Thoracic aorta (tissue), 2 donors: ENCODE measurements around the gene RPS27A. TPM values are rescaled to one million over a fixed set of nuclear protein-coding genes. Genes with fewer than 3 reads are reported as not detected.
"Not testable (repeated sequence)": the region's sequence is repeated elsewhere in the genome, so short reads cannot be mapped to it uniquely, and the experiment has no call there.

Experiments
- ATAC-seq: fragments of 150-250 bp; one replicate; pipeline ENCODE4 v1.8.0; 2017; ENCODE audit warnings: low read depth; ENCODE audit not compliant: insufficient number of reproducible peaks, low FRiP score
- DNase-seq: peaks from one replicate; pipeline ENCODE4 v3.0.0-alpha.2; 2020; ENCODE audit warnings: low spot score
- H3K27ac ChIP-seq, 2 donors: fragments of 200-600 bp; sonication (generic); 1 replicate in 1 of 2; 2 replicates in 1 of 2; pipeline ENCODE4 v1.5.1; 2016; ENCODE audit warnings: mild to moderate bottlenecking in 2 of 2, moderate library complexity in 2 of 2
- H3K27me3 ChIP-seq: fragments of 200-600 bp; sonication (generic); replicated peaks from 2 replicates; pipeline ENCODE4 v1.6.0; 2016; ENCODE audit warnings: mild to moderate bottlenecking; ENCODE audit not compliant: insufficient read depth
- H3K36me3 ChIP-seq: fragments of 200-600 bp; sonication (generic); one replicate; pipeline ENCODE4 v1.5.1; 2016
- H3K4me1 ChIP-seq, 2 donors: fragments of 200-600 bp; sonication (generic); 1 replicate in 1 of 2; 2 replicates in 1 of 2; pipeline versions ENCODE4 v1.5.1 to v1.6.0; 2016; ENCODE audit warnings: low read depth in 2 of 2, mild to moderate bottlenecking in 1 of 2; ENCODE audit not compliant: control insufficient read depth in 1 of 2
- H3K4me3 ChIP-seq: fragments of 200-600 bp; sonication (generic); 2 replicates; pipeline ENCODE4 v1.5.1; 2016; ENCODE audit warnings: mild to moderate bottlenecking
- H3K9me3 ChIP-seq: fragments of 200-600 bp; sonication (generic); 2 replicates; pipeline ENCODE4 v1.5.1; 2016
- total RNA-seq, 2 donors: library from RNA; depleted of rRNA; stranded (reverse); fragments of >200 nt; gene quantifications; one replicate each; pipeline versions ENCODE4 v1.1.0 to v1.2.3, GENCODE V29; 2016
- TF ChIP-seq, protein P1 (sequence below): fragments of 200-600 bp; sonication (generic); IDR thresholded peaks from one replicate; pipeline ENCODE4 v1.5.1; 2019; ENCODE audit warnings: antibody characterized with exemption

RPS27A gene
- 100 to 1,000 TPM; 786 to 831 TPM for total RNA-seq

GRCh38 chr2:55232084-55232862 lies at the start of gene RPS27A, which contains the start of gene CLHC1:
RPS27A (plus strand) TSS chr2:55232688; CDS start chr2:55232825, 137 bp downstream.
CLHC1 (minus strand) TSS chr2:55232293; CDS start chr2:55222411, 9,882 bp downstream.
- H3K9me3 ChIP-seq = no peaks in the 10 kb centered on the region

DNA sequence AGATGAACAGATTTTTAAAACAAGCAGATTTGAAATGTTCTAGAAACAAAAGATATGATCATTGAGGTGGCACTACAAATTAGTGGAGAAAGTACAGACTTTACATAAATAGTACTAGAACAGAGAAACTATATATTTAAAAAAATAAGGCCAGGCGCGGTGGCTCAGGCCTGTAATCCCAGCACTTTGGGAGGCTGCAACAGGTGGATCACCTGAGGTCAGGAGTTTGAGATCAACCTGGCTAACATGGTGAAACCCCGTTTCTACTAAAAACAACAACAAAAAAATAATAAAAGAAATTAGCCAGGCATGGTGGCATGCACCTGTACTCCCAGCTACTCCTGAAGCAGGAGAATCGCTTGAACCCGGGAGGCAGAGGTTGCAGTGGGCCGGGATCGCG lies 45.7 kb upstream of the RPS27A start:
- H3K4me1 ChIP-seq, H3K27me3 ChIP-seq, ATAC-seq, H3K36me3 ChIP-seq, H3K9me3 ChIP-seq, DNase-seq, H3K4me3 ChIP-seq, H3K27ac ChIP-seq: not testable (repeated sequence)

More at GRCh38 chr2:55232084-55232862, at the start of gene RPS27A, which contains the start of gene CLHC1:
- Histone ChIP-seq H3K27me3 (no peaks in the 10 kb centered on the region), H3K36me3 (peaks cover 23% of the 10 kb centered on the region), H3K4me1 (peaks cover 16 to 27% of the 10 kb centered on the region in 2 donors), H3K27ac (peak within 1 kb of the TSS; percentile 93 to 97), H3K4me3 (peak within 1 kb of the TSS; percentile 99)
- no peak for DNase-seq
- TF ChIP-seq, protein P1, sequence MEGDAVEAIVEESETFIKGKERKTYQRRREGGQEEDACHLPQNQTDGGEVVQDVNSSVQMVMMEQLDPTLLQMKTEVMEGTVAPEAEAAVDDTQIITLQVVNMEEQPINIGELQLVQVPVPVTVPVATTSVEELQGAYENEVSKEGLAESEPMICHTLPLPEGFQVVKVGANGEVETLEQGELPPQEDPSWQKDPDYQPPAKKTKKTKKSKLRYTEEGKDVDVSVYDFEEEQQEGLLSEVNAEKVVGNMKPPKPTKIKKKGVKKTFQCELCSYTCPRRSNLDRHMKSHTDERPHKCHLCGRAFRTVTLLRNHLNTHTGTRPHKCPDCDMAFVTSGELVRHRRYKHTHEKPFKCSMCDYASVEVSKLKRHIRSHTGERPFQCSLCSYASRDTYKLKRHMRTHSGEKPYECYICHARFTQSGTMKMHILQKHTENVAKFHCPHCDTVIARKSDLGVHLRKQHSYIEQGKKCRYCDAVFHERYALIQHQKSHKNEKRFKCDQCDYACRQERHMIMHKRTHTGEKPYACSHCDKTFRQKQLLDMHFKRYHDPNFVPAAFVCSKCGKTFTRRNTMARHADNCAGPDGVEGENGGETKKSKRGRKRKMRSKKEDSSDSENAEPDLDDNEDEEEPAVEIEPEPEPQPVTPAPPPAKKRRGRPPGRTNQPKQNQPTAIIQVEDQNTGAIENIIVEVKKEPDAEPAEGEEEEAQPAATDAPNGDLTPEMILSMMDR = peak; percentile 18
- ATAC-seq = peak; percentile 98

- DNase-seq, H3K4me1 ChIP-seq, H3K27ac ChIP-seq, H3K27me3 ChIP-seq, H3K9me3 ChIP-seq, H3K36me3 ChIP-seq, ATAC-seq, H3K4me3 ChIP-seq: not testable (repeated sequence)
Observed at GRCh38 chr2:55191888-55192287, 40.6 kb upstream of the RPS27A start.

GRCh38 chr2:55196526-55196925 lies 36.0 kb upstream of the RPS27A start:
- Histone ChIP-seq H3K27me3 (no peaks in the 10 kb centered on the region), H3K4me1 (no peaks in the 10 kb centered on the region), H3K4me3 (no peak overlapping the region), H3K36me3 (no peaks in the 10 kb centered on the region), H3K27ac (no peak overlapping the region), H3K9me3 (peaks cover 3% of the 10 kb centered on the region)
- ATAC-seq (no peak), DNase-seq (no peak)
- TF ChIP-seq, protein P1 = no peak

DNA sequence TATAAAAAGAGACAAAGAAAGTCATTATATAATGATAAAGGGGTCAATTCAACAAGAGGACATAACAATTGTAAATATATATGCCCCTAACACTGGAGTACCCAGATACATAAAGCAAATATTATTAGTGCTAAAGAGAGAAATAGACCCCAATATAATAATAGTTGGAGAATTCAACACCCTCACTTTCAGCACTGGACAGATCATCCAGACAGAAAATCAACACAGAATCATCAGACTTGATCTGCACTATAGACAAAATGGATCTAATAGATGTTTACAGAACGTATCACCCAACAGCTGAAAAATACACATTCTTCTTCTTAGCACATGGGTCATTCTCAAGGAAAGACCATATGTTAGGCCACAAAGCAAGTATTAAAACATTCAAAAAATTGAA lies 32.1 kb upstream of the RPS27A start:
- H3K9me3 ChIP-seq = peaks cover 3% of the 10 kb centered on the region
- DNase-seq (no peak), ATAC-seq (no peak)
- no peak overlapping the region for H3K27ac ChIP-seq
- no peaks in the 10 kb centered on the region for H3K4me1 ChIP-seq
- peaks cover 6% of the 10 kb centered on the region for H3K36me3 ChIP-seq
- no peak overlapping the region for H3K4me3 ChIP-seq
- TF ChIP-seq, protein P1 = no peak
- no peaks in the 10 kb centered on the region for H3K27me3 ChIP-seq

GRCh38 chr2:55204536-55204935 lies 28.0 kb upstream of the RPS27A start:
- no peak for ATAC-seq
- H3K27ac ChIP-seq = no peak overlapping the region
- no peaks in the 10 kb centered on the region for H3K27me3 ChIP-seq
- peaks cover 3% of the 10 kb centered on the region for H3K9me3 ChIP-seq
- peaks cover 6% of the 10 kb centered on the region for H3K36me3 ChIP-seq
- no peaks in the 10 kb centered on the region for H3K4me1 ChIP-seq
- no peak overlapping the region for H3K4me3 ChIP-seq
- TF ChIP-seq, protein P1 = no peak
- DNase-seq = no peak
